ENCODE data around the gene INSIG1.

INSIG1 gene

DNA sequence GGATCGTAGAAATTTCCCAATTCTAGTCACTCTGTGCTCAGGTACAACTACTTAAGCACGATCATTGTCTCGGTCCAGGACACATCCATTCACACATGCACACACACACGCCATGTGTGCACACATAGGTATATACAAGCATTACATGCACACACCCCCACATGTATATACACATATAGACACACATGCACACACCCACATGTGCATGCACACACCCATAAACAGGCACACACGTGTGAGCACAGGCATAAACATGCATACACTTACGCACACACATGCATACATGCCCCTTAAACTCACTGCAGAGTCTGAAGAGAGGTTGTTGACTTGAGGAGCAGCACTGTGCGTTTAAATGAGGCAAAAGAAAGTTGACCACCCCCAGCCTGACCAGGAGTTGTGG, 32.5 kb upstream of the INSIG1 start:
- no peak for DNase-seq (ENCODE audit: low read depth)
- TF ChIP-seq, protein P1, sequence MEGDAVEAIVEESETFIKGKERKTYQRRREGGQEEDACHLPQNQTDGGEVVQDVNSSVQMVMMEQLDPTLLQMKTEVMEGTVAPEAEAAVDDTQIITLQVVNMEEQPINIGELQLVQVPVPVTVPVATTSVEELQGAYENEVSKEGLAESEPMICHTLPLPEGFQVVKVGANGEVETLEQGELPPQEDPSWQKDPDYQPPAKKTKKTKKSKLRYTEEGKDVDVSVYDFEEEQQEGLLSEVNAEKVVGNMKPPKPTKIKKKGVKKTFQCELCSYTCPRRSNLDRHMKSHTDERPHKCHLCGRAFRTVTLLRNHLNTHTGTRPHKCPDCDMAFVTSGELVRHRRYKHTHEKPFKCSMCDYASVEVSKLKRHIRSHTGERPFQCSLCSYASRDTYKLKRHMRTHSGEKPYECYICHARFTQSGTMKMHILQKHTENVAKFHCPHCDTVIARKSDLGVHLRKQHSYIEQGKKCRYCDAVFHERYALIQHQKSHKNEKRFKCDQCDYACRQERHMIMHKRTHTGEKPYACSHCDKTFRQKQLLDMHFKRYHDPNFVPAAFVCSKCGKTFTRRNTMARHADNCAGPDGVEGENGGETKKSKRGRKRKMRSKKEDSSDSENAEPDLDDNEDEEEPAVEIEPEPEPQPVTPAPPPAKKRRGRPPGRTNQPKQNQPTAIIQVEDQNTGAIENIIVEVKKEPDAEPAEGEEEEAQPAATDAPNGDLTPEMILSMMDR (IDR thresholded peaks at IDR 0.05; ENCODE audit: insufficient read depth, low read depth, low read length, missing control alignments), result no peak
- no peak overlapping the region for H3K4me3 ChIP-seq (ENCODE audit: low read length)

GRCh38 chr7:155265961-155266360, 31.7 kb upstream of the INSIG1 start:
- no peak for DNase-seq (ENCODE audit: low read depth)
- TF ChIP-seq, protein P1 (IDR thresholded peaks at IDR 0.05; ENCODE audit: insufficient read depth, low read depth, low read length, missing control alignments), result no peak
- no peak overlapping the region for H3K4me3 ChIP-seq (ENCODE audit: low read length)

GRCh38 chr7:155266440-155266839, 31.2 kb upstream of the INSIG1 start:
- H3K4me3 ChIP-seq (ENCODE audit: low read length), result no peak overlapping the region
- TF ChIP-seq, protein P1 (IDR thresholded peaks at IDR 0.05; ENCODE audit: insufficient read depth, low read depth, low read length, missing control alignments), result no peak
- DNase-seq (ENCODE audit: low read depth), result no peak

DNA sequence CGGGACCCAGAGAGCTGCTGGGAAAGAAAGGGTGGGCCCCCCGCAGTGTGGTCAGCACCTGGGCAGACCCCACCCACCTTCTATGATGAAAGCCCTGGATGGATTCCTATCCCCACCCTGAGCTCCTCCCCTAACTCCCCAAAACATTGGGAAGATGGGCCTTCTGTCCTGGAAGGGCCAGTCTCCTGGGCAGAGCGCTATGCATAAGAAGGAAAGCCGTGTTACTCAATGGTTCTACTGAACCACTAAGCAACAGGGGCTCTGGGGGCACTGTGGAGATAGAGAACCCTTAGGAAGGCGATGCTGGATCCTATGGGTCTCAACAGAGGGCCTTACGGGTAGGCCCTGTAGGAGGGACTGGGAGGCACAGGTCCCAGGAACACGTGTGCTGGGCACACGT, 30.7 kb upstream of the INSIG1 start:
- TF ChIP-seq, protein P1 (IDR thresholded peaks at IDR 0.05; ENCODE audit: insufficient read depth, low read depth, low read length, missing control alignments), result no peak

DNA sequence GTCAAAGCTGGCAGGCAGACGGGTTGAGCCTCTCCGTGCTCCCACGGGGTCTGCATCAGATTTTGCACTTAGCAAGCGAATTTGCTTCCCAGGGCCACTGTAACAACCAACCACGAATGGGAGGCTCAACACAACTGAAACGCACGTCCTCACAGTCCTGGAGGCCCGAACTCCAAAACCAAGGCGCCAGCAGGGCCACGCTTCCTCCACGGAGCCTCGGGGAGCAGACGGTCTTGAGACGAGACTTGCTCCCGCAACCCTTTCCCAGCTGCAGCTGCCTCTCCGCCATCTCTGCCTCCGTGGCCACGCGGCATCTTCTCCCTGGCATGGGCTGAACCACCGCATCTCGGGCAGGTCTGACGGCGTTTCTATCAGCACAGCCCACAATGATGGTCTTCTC, 30.2 kb upstream of the INSIG1 start:
- no peak for DNase-seq (ENCODE audit: low read depth)
- TF ChIP-seq, protein P1 (IDR thresholded peaks at IDR 0.05; ENCODE audit: insufficient read depth, low read depth, low read length, missing control alignments), result no peak
- H3K4me3 ChIP-seq (ENCODE audit: low read length), result no peak overlapping the region

More for the DNA sequence above, 30.7 kb upstream of the INSIG1 start:
- DNase-seq (ENCODE audit: low read depth), result no peak
- H3K4me3 ChIP-seq (ENCODE audit: low read length), result no peak overlapping the region

DNA sequence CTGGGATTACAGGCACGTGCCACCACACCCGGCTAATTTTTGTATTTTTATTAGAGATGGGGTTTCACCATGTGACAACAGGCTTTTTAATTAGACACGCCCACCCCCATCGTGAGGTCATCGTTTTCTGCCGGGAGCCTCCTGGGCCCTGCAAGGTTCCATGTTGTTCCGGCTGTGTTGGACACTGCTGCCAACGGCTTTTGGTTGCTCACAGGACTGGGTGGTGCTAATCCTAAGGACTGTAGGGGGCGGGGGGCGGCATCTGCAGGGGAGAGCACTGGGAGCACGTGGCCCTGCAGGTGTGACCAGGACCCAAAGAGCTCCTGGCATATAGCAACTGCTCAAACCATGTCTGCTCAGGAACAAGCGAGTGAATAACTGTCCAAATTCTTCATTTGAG, 29.5 kb upstream of the INSIG1 start:
- TF ChIP-seq, protein P1 (IDR thresholded peaks at IDR 0.05; ENCODE audit: insufficient read depth, low read depth, low read length, missing control alignments), result no peak
- no peak for DNase-seq (ENCODE audit: low read depth)
- no peak overlapping the region for H3K4me3 ChIP-seq (ENCODE audit: low read length)

- DNase-seq (ENCODE audit: low read depth), result no peak
- TF ChIP-seq, protein P1 (IDR thresholded peaks at IDR 0.05; ENCODE audit: insufficient read depth, low read depth, low read length, missing control alignments), result no peak
- no peak overlapping the region for H3K4me3 ChIP-seq (ENCODE audit: low read length)
Observed at GRCh38 chr7:155268921-155269650, 28.6 kb upstream of the INSIG1 start.

Data from epithelial cell of esophagus (primary cell).